Osteoblast (primary cell): ENCODE results near the gene HLA-DMB. TPM values are rescaled to one million over a fixed set of nuclear protein-coding genes. Genes with fewer than 3 reads are reported as not detected.

Experiments
- DNase-seq: peaks from one replicate; pipeline ENCODE4 v3.0.0; 2011; ENCODE audit warnings: low spot score, mixed read lengths; ENCODE audit not compliant: insufficient read length; ENCODE audit errors: missing footprints
- H2AFZ ChIP-seq: 2 replicates; pipeline ENCODE4 v1.6.0; 2011; ENCODE audit warnings: mild to moderate bottlenecking, low read length
- H3K27ac ChIP-seq: 2 replicates; pipeline ENCODE4 v1.5.1; 2011; ENCODE audit warnings: mild to moderate bottlenecking, low read depth, low read length, moderate library complexity
- H3K27me3 ChIP-seq: 2 replicates; pipeline ENCODE4 v1.6.0; 2012; ENCODE audit warnings: mild to moderate bottlenecking, control low read depth, inconsistent platforms, low read length, moderate library complexity; ENCODE audit not compliant: insufficient read depth
- H3K36me3 ChIP-seq: 2 replicates; pipeline ENCODE4 v1.5.1; 2011; ENCODE audit warnings: mild to moderate bottlenecking, low read length, control low read depth, moderate library complexity; ENCODE audit not compliant: insufficient read depth
- H3K4me1 ChIP-seq: 2 replicates; pipeline ENCODE4 v1.5.1; 2011; ENCODE audit warnings: mild to moderate bottlenecking, low read length, control low read depth, moderate library complexity; ENCODE audit not compliant: insufficient read depth
- H3K4me2 ChIP-seq: 2 replicates; pipeline ENCODE4 v1.6.0; 2011; ENCODE audit warnings: mild to moderate bottlenecking, low read length; ENCODE audit not compliant: insufficient read depth
- H3K4me3 ChIP-seq: fragments of 200-600 bp; sonication (generic); 3 replicates; pipeline ENCODE4 v1.5.1; 2012; ENCODE audit warnings: mild to moderate bottlenecking, low read length, inconsistent platforms; ENCODE audit not compliant: insufficient read depth
- H3K79me2 ChIP-seq: 2 replicates; pipeline ENCODE4 v1.6.0; 2012; ENCODE audit warnings: mild to moderate bottlenecking, low read length, control low read depth, inconsistent platforms; ENCODE audit not compliant: insufficient read depth
- H3K9me3 ChIP-seq: 2 replicates; pipeline ENCODE4 v1.5.1; 2011; ENCODE audit warnings: low read depth, low read length, control low read depth
- H4K20me1 ChIP-seq: 2 replicates; pipeline ENCODE4 v1.6.0; 2012; ENCODE audit warnings: mild to moderate bottlenecking, low read length, control low read depth; ENCODE audit not compliant: insufficient read depth
- total RNA-seq: library from RNA; depleted of rRNA; stranded (reverse); fragments of >200 nt; gene quantifications from 2 replicates; pipeline ENCODE4 v1.2.3, GENCODE V29; 2012
- TF ChIP-seq, protein P1 (sequence below): IDR thresholded peaks from 2 replicates; pipeline ENCODE4 v1.5.1; 2011; ENCODE audit warnings: mild to moderate bottlenecking, low read depth, low read length, moderate library complexity; ENCODE audit errors: extremely low read depth

Gene HLA-DMB
- total RNA-seq, 1 donor = 2.2 TPM

DNA sequence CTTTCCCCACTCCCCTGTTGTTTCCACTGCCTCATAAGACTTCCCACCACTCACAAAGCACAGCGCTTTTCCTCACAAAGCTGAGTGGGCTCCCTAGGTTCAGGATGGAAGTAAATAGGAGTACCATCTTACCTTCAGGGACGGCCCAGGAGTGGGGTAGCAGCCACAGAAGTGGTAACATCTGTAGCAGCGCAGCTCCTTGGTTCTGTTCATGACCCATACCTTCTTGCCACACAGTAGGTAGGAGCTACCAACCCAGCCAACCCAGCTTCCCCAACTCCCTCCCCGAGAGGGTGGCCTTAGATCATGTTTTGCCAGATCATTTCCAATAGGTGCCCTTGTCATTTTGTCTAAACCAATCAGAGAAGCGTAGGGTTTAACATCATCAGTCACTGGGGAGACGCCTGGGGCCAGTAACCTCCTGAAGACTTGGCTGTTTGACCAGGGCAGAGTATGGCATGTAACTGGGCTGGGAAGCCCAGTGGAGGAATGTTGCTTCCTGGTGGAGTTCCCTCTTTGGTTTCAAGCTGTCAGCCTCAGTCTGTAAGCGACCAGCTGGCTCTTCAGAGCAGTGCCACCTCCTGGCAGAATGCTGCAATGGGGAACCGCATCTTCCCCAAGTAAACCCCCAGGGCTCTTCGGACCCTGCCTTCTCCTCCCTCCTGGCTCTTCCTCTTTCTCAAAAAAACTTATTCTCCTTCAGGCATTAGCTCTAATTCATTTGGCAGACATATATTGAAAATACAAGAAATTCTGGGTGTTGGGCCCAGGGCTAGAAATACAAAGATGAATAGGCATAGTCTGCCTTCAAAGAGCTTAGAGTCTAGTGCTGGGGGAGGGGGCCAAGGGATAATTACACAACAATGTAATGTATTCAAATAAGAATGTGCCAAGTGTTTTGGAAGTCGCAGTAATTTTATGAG, 12.2 kb upstream of the HLA-DMB start, which contains the start of gene HLA-DMA:
Gene HLA-DMA, minus strand, starts transcription at position 281 of the 923 bp plus-strand sequence. Its CDS starts 61 bp downstream, at position 220.
- Histone ChIP-seq H3K4me2 (peak within 1 kb of the TSS; percentile 78), H3K27me3 (no peaks in the 10 kb centered on the region), H3K4me3 (peak within 1 kb of the TSS; percentile 51), H3K9me3 (no peaks in the 10 kb centered on the region), H3K36me3 (no peaks in the 10 kb centered on the region), H3K4me1 (peaks cover 4% of the 10 kb centered on the region), H3K27ac (peak within 1 kb of the TSS; percentile 45), H2AFZ (peak within 1 kb of the TSS; percentile 93), H4K20me1 (no peaks in the 10 kb centered on the region), H3K79me2 (no peaks in the 10 kb centered on the region)
- TF ChIP-seq, protein P1, sequence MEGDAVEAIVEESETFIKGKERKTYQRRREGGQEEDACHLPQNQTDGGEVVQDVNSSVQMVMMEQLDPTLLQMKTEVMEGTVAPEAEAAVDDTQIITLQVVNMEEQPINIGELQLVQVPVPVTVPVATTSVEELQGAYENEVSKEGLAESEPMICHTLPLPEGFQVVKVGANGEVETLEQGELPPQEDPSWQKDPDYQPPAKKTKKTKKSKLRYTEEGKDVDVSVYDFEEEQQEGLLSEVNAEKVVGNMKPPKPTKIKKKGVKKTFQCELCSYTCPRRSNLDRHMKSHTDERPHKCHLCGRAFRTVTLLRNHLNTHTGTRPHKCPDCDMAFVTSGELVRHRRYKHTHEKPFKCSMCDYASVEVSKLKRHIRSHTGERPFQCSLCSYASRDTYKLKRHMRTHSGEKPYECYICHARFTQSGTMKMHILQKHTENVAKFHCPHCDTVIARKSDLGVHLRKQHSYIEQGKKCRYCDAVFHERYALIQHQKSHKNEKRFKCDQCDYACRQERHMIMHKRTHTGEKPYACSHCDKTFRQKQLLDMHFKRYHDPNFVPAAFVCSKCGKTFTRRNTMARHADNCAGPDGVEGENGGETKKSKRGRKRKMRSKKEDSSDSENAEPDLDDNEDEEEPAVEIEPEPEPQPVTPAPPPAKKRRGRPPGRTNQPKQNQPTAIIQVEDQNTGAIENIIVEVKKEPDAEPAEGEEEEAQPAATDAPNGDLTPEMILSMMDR = peak; percentile 89
- DNase-seq = peak; percentile 92

DNA sequence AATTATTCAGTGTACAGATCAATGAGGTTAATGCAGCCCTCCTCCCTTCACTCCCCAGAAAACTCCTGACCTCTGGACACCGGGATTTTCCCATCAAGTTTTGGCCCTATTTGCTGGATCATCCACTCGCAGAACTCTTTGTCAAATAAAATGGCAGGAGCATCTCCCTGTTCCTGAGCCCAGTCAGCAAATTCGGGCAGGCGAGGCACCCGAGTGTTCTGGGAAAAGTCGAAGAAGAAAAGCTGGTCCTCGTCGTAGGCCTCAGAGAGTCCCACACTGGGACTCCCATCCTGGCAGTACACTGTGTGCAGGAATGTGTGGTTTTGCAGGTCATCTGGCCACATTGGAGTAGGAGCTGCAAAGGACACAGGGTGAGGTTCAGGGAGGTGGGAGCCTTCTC, 9.6 kb upstream of the HLA-DMB start:
- TF ChIP-seq, protein P1 = no peak
- Histone ChIP-seq H3K27ac (no peak overlapping the region), H3K27me3 (no peaks in the 10 kb centered on the region), H3K9me3 (no peaks in the 10 kb centered on the region), H3K4me1 (peaks cover 4% of the 10 kb centered on the region), H3K79me2 (no peaks in the 10 kb centered on the region), H2AFZ (no peak overlapping the region), H3K4me3 (no peak overlapping the region), H4K20me1 (no peaks in the 10 kb centered on the region), H3K36me3 (no peaks in the 10 kb centered on the region), H3K4me2 (no peak overlapping the region)
- DNase-seq = no peak

- H3K4me3 ChIP-seq = no peak overlapping the region
- no peak overlapping the region for H3K27ac ChIP-seq
- no peak overlapping the region for H2AFZ ChIP-seq
- TF ChIP-seq, protein P1 = no peak
- no peaks in the 10 kb centered on the region for H3K9me3 ChIP-seq
- H3K4me2 ChIP-seq = no peak overlapping the region
- DNase-seq = no peak
- H3K36me3 ChIP-seq = no peaks in the 10 kb centered on the region
- no peaks in the 10 kb centered on the region for H3K79me2 ChIP-seq
- H4K20me1 ChIP-seq = no peaks in the 10 kb centered on the region
- H3K4me1 ChIP-seq = peaks cover 4% of the 10 kb centered on the region
- H3K27me3 ChIP-seq = no peaks in the 10 kb centered on the region
These were observed 9.2 kb upstream of the HLA-DMB start for GRCh38 chr6:32950010-32950409.

GRCh38 chr6:32949113-32949512, 8.3 kb upstream of the HLA-DMB start:
- Histone ChIP-seq H3K4me2 (no peak overlapping the region), H4K20me1 (no peaks in the 10 kb centered on the region), H3K36me3 (no peaks in the 10 kb centered on the region), H3K9me3 (no peaks in the 10 kb centered on the region), H3K27me3 (no peaks in the 10 kb centered on the region), H2AFZ (no peak overlapping the region), H3K27ac (no peak overlapping the region), H3K4me3 (no peak overlapping the region), H3K4me1 (peaks cover 4% of the 10 kb centered on the region), H3K79me2 (no peaks in the 10 kb centered on the region)
- DNase-seq = no peak
- TF ChIP-seq, protein P1 = no peak
